GM12892 (cell line): Measurements from ENCODE around the gene PDE4A.

ENCODE experiments used
- POLR2A ChIP-seq: IDR thresholded peaks from 2 replicates; pipeline ENCODE4 v1.6.1; 2011; ENCODE audit warnings: low read depth, low read length, control low read depth
- POLR2AphosphoS5 ChIP-seq: IDR thresholded peaks from 2 replicates; pipeline ENCODE4 v1.6.1; 2011; ENCODE audit warnings: low read depth, low read length, control low read depth

DNA sequence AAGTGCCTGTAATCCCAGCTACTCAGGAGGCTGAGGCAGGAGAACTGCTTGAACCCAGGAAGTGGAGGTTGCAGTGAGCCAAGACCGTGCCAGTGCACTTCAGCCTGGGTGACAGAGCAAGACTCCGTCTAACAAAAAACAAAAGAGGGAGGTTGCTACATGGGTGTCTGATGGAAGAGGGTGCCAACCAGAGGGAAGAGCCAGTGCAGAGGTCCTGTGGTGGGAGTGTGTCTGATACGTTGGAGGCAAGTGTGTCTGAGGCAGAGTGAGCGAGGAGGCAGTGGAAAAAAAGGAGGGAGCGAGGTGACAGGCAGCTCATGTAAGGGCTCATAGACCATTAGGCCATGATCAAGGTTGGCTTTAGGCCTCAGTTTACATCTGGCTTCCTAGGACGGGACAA, 6.8 kb downstream of the PDE4A start:
- TF ChIP-seq POLR2A (no peak), POLR2AphosphoS5 (no peak)
